H1 (cell line): ENCODE measurements around the gene KRT76. TPM values are rescaled to one million over a fixed set of nuclear protein-coding genes. Genes with fewer than 3 reads are reported as not detected.

Source experiments
- SP4 ChIP-seq: IDR thresholded peaks from 2 replicates; pipeline ENCODE4 v1.6.1; 2012; ENCODE audit warnings: low read length, inconsistent platforms
- polyA plus RNA-seq, 7 experiments: library from polyadenylated mRNA; depleted of rRNA in 3 of 7; stranded (reverse) in 5 of 7; unstranded in 2 of 7; fragments of >200 nt in 5 of 7; fragments of 200-250 nt in 2 of 7; gene quantifications; 1 replicate in 5 of 7; 2 replicates in 1 of 7; 4 replicates in 1 of 7; pipeline versions ENCODE4 v1.2.1 to v1.2.3, GENCODE V29; 2011 to 2013; ENCODE audit warnings: missing spikeins in 2 of 7, mixed read lengths in 2 of 7
- total RNA-seq: library from RNA; stranded (reverse); fragmentation: NEBNext Ultra II Directional; extraction: Animal tissue kit (Norgen Biotek cat#: 25700); gene quantifications from 2 replicates; pipeline ENCODE4 v1.2.1, GENCODE V29; 2021
- TF ChIP-seq, protein P1 (sequence below): fragments of 300-600 bp; sonication (generic); IDR thresholded peaks from 2 replicates; pipeline ENCODE4 v1.7.1; 2012; ENCODE audit warnings: low read length, moderate library complexity, mild to moderate bottlenecking, inconsistent platforms; ENCODE audit not compliant: insufficient replicate concordance

KRT76 gene
- total and polyA plus RNA-seq, 2 of the 8 experiments (the other 6 are each of a cell fraction or from before 2014, with no cell fraction given), result not detected

DNA sequence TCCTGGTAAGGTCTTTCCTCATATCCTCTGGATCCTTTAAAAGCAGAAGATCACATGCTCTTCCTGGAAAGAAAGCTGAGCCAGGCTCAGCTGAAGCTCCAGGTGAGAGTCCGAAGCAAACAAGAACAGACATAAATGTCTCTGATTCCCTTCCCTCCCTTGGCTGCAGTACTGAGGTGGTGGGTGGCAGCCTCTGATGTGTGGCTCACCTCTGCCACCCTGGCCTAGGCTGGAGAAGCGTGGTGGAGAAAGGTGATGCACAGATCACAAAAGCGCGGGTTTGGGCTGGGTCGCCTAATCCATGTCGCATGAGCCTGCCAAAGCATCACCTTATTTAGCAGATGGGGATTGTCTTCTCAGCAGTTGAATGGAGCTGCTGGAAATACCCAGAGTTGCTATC, 2.8 kb upstream of the KRT76 start (continued):
- TF ChIP-seq, protein P1, sequence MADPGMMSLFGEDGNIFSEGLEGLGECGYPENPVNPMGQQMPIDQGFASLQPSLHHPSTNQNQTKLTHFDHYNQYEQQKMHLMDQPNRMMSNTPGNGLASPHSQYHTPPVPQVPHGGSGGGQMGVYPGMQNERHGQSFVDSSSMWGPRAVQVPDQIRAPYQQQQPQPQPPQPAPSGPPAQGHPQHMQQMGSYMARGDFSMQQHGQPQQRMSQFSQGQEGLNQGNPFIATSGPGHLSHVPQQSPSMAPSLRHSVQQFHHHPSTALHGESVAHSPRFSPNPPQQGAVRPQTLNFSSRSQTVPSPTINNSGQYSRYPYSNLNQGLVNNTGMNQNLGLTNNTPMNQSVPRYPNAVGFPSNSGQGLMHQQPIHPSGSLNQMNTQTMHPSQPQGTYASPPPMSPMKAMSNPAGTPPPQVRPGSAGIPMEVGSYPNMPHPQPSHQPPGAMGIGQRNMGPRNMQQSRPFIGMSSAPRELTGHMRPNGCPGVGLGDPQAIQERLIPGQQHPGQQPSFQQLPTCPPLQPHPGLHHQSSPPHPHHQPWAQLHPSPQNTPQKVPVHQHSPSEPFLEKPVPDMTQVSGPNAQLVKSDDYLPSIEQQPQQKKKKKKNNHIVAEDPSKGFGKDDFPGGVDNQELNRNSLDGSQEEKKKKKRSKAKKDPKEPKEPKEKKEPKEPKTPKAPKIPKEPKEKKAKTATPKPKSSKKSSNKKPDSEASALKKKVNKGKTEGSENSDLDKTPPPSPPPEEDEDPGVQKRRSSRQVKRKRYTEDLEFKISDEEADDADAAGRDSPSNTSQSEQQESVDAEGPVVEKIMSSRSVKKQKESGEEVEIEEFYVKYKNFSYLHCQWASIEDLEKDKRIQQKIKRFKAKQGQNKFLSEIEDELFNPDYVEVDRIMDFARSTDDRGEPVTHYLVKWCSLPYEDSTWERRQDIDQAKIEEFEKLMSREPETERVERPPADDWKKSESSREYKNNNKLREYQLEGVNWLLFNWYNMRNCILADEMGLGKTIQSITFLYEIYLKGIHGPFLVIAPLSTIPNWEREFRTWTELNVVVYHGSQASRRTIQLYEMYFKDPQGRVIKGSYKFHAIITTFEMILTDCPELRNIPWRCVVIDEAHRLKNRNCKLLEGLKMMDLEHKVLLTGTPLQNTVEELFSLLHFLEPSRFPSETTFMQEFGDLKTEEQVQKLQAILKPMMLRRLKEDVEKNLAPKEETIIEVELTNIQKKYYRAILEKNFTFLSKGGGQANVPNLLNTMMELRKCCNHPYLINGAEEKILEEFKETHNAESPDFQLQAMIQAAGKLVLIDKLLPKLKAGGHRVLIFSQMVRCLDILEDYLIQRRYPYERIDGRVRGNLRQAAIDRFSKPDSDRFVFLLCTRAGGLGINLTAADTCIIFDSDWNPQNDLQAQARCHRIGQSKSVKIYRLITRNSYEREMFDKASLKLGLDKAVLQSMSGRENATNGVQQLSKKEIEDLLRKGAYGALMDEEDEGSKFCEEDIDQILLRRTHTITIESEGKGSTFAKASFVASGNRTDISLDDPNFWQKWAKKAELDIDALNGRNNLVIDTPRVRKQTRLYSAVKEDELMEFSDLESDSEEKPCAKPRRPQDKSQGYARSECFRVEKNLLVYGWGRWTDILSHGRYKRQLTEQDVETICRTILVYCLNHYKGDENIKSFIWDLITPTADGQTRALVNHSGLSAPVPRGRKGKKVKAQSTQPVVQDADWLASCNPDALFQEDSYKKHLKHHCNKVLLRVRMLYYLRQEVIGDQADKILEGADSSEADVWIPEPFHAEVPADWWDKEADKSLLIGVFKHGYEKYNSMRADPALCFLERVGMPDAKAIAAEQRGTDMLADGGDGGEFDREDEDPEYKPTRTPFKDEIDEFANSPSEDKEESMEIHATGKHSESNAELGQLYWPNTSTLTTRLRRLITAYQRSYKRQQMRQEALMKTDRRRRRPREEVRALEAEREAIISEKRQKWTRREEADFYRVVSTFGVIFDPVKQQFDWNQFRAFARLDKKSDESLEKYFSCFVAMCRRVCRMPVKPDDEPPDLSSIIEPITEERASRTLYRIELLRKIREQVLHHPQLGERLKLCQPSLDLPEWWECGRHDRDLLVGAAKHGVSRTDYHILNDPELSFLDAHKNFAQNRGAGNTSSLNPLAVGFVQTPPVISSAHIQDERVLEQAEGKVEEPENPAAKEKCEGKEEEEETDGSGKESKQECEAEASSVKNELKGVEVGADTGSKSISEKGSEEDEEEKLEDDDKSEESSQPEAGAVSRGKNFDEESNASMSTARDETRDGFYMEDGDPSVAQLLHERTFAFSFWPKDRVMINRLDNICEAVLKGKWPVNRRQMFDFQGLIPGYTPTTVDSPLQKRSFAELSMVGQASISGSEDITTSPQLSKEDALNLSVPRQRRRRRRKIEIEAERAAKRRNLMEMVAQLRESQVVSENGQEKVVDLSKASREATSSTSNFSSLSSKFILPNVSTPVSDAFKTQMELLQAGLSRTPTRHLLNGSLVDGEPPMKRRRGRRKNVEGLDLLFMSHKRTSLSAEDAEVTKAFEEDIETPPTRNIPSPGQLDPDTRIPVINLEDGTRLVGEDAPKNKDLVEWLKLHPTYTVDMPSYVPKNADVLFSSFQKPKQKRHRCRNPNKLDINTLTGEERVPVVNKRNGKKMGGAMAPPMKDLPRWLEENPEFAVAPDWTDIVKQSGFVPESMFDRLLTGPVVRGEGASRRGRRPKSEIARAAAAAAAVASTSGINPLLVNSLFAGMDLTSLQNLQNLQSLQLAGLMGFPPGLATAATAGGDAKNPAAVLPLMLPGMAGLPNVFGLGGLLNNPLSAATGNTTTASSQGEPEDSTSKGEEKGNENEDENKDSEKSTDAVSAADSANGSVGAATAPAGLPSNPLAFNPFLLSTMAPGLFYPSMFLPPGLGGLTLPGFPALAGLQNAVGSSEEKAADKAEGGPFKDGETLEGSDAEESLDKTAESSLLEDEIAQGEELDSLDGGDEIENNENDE, result no peak
- TF ChIP-seq SP4, result no peak
